ENCODE measurements around the gene CEP89.
"Not testable (repeated sequence)": the region's sequence is repeated elsewhere in the genome, so short reads cannot be mapped to it uniquely, and the experiment has no call there.

CEP89 gene

GRCh38 chr19:32997716-32998355, 26.1 kb upstream of the CEP89 start:
- Histone ChIP-seq H3K79me2 (ENCODE audit: control insufficient read depth, low read length) (no peaks in the 10 kb centered on the region), H3K27me3 (ENCODE audit: control insufficient read depth, low read length) (no peaks in the 10 kb centered on the region), H4K20me1 (ENCODE audit: control insufficient read depth, insufficient read depth, low read depth, low read length) (no peaks in the 10 kb centered on the region), H3K9me2 (replicated peaks; ENCODE audit: control insufficient read depth, low read length) (no peaks in the 10 kb centered on the region), H3K4me2 (ENCODE audit: low read length) (no peak overlapping the region), H3K4me3 (ENCODE audit: low read length) (no peak overlapping the region), H3K9me3 (ENCODE audit: control insufficient read depth, insufficient read depth, low read length) (no peaks in the 10 kb centered on the region), H3K4me1 (ENCODE audit: control insufficient read depth, low read length) (no peaks in the 10 kb centered on the region), H3K27ac (ENCODE audit: low read depth, low read length) (no peak overlapping the region), H3F3A (ENCODE audit: control insufficient read depth, insufficient read depth) (no peaks in the 10 kb centered on the region), H3K36me3 (ENCODE audit: control insufficient read depth, low read length) (no peaks in the 10 kb centered on the region)
- no peak for TF ChIP-seq EZH2phosphoT487 (IDR thresholded peaks at IDR 0.05; ENCODE audit: borderline replicate concordance, low read length)
- TF ChIP-seq, protein P1, sequence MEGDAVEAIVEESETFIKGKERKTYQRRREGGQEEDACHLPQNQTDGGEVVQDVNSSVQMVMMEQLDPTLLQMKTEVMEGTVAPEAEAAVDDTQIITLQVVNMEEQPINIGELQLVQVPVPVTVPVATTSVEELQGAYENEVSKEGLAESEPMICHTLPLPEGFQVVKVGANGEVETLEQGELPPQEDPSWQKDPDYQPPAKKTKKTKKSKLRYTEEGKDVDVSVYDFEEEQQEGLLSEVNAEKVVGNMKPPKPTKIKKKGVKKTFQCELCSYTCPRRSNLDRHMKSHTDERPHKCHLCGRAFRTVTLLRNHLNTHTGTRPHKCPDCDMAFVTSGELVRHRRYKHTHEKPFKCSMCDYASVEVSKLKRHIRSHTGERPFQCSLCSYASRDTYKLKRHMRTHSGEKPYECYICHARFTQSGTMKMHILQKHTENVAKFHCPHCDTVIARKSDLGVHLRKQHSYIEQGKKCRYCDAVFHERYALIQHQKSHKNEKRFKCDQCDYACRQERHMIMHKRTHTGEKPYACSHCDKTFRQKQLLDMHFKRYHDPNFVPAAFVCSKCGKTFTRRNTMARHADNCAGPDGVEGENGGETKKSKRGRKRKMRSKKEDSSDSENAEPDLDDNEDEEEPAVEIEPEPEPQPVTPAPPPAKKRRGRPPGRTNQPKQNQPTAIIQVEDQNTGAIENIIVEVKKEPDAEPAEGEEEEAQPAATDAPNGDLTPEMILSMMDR (IDR thresholded peaks at IDR 0.05; ENCODE audit: low read depth, low read length, poor library complexity, severe bottlenecking): no peak

- H3F3A ChIP-seq (ENCODE audit: control insufficient read depth, insufficient read depth); H3K27ac ChIP-seq (ENCODE audit: low read depth, low read length); H3K9me3 ChIP-seq (ENCODE audit: control insufficient read depth, insufficient read depth, low read length); H3K27me3 ChIP-seq (ENCODE audit: control insufficient read depth, low read length); H4K20me1 ChIP-seq (ENCODE audit: control insufficient read depth, insufficient read depth, low read depth, low read length); H3K4me2 ChIP-seq (ENCODE audit: low read length); H3K4me1 ChIP-seq (ENCODE audit: control insufficient read depth, low read length); H3K79me2 ChIP-seq (ENCODE audit: control insufficient read depth, low read length); H3K4me3 ChIP-seq (ENCODE audit: low read length); H3K36me3 ChIP-seq (ENCODE audit: control insufficient read depth, low read length); H3K9me2 ChIP-seq (replicated peaks; ENCODE audit: control insufficient read depth, low read length): not testable (repeated sequence)
Observed at GRCh38 chr19:32997061-32997464, 25.3 kb upstream of the CEP89 start.

DNA sequence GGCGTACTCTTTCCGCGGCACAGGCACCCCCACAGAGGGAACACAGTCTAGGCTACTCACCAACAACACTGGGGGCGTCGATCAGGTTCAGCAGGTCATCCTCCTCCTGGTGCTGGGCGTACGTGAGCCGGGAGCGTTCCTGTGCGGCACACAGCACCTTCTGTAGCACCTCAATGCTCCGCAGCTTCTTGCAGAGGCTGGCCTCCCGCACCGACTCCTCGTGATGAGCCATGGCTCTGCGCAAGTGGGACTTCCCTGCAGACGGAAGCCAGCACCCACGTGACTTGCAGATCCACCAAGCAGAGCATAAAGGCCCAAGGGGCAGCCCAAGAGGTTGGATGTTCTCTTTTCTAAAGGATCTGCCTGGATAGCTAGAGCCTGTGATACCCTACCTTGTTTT, 24.2 kb upstream of the CEP89 start:
- not testable (repeated sequence) for H4K20me1 ChIP-seq (ENCODE audit: control insufficient read depth, insufficient read depth, low read depth, low read length); H3K9me2 ChIP-seq (replicated peaks; ENCODE audit: control insufficient read depth, low read length); H3K4me3 ChIP-seq (ENCODE audit: low read length); H3K36me3 ChIP-seq (ENCODE audit: control insufficient read depth, low read length); H3K9me3 ChIP-seq (ENCODE audit: control insufficient read depth, insufficient read depth, low read length); H3F3A ChIP-seq (ENCODE audit: control insufficient read depth, insufficient read depth); H3K27me3 ChIP-seq (ENCODE audit: control insufficient read depth, low read length); H3K27ac ChIP-seq (ENCODE audit: low read depth, low read length); H3K4me1 ChIP-seq (ENCODE audit: control insufficient read depth, low read length); H3K79me2 ChIP-seq (ENCODE audit: control insufficient read depth, low read length); H3K4me2 ChIP-seq (ENCODE audit: low read length)

- Histone ChIP-seq H3K4me3 (ENCODE audit: low read length) (no peak overlapping the region), H3K36me3 (ENCODE audit: control insufficient read depth, low read length) (no peaks in the 10 kb centered on the region), H3K4me2 (ENCODE audit: low read length) (no peak overlapping the region), H4K20me1 (ENCODE audit: control insufficient read depth, insufficient read depth, low read depth, low read length) (no peaks in the 10 kb centered on the region), H3K27me3 (ENCODE audit: control insufficient read depth, low read length) (no peaks in the 10 kb centered on the region), H3K27ac (ENCODE audit: low read depth, low read length) (no peak overlapping the region), H3K4me1 (ENCODE audit: control insufficient read depth, low read length) (no peaks in the 10 kb centered on the region), H3K9me2 (replicated peaks; ENCODE audit: control insufficient read depth, low read length) (no peaks in the 10 kb centered on the region), H3F3A (ENCODE audit: control insufficient read depth, insufficient read depth) (no peaks in the 10 kb centered on the region), H3K79me2 (ENCODE audit: control insufficient read depth, low read length) (no peaks in the 10 kb centered on the region), H3K9me3 (ENCODE audit: control insufficient read depth, insufficient read depth, low read length) (no peaks in the 10 kb centered on the region)
- TF ChIP-seq, protein P1 (IDR thresholded peaks at IDR 0.05; ENCODE audit: low read depth, low read length, poor library complexity, severe bottlenecking): no peak
- TF ChIP-seq EZH2phosphoT487 (IDR thresholded peaks at IDR 0.05; ENCODE audit: borderline replicate concordance, low read length): no peak
Observed at GRCh38 chr19:32988724-32989123, 17.0 kb upstream of the CEP89 start.

DNA sequence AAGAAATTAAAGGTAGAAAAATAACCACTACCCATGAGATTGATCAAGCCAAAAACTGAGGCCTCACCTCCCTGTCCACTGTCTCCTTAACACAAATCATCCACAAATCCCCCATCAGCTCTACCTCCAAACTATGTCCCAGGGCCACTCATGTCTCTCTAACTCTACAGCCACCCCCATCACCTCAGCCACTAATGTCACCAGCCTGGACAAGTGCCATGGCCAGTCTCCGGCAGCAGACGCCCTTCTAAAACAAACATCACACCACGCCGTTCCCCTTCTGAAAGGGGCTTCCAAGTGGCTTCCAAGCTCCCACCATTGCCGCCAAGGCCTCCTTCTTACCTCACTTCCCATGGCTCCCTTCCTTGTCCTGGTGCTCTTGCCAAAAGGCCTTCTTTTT, 16.5 kb upstream of the CEP89 start:
- H3F3A ChIP-seq (ENCODE audit: control insufficient read depth, insufficient read depth); H3K4me1 ChIP-seq (ENCODE audit: control insufficient read depth, low read length); H3K9me2 ChIP-seq (replicated peaks; ENCODE audit: control insufficient read depth, low read length); H3K36me3 ChIP-seq (ENCODE audit: control insufficient read depth, low read length); H3K9me3 ChIP-seq (ENCODE audit: control insufficient read depth, insufficient read depth, low read length); H3K27me3 ChIP-seq (ENCODE audit: control insufficient read depth, low read length); H3K79me2 ChIP-seq (ENCODE audit: control insufficient read depth, low read length); H3K27ac ChIP-seq (ENCODE audit: low read depth, low read length); H3K4me2 ChIP-seq (ENCODE audit: low read length); H4K20me1 ChIP-seq (ENCODE audit: control insufficient read depth, insufficient read depth, low read depth, low read length); H3K4me3 ChIP-seq (ENCODE audit: low read length): not testable (repeated sequence)

DNA sequence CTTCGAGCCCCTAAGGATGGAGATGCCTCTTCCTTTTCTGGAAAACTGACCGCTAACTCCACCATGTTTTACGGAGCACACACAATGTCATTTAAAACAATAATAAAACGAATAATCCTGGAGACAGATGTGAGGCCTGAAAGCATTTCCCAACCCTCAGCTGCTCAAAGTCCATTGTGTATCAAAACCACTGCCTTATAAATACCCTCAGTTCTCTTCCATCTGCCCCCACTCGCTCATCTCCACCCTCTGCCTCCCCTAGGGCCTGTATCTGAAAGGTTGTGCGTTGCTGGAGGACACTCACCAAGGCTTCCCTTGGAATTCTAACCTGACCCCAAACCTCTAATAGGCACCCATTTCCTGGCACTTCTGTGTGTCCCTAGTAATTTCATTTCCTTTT, 10.7 kb upstream of the CEP89 start:
- not testable (repeated sequence) for H3K4me1 ChIP-seq (ENCODE audit: control insufficient read depth, low read length); H3K79me2 ChIP-seq (ENCODE audit: control insufficient read depth, low read length); H3K4me2 ChIP-seq (ENCODE audit: low read length); H3K4me3 ChIP-seq (ENCODE audit: low read length); H3K9me2 ChIP-seq (replicated peaks; ENCODE audit: control insufficient read depth, low read length); H3F3A ChIP-seq (ENCODE audit: control insufficient read depth, insufficient read depth); H3K27me3 ChIP-seq (ENCODE audit: control insufficient read depth, low read length); H3K36me3 ChIP-seq (ENCODE audit: control insufficient read depth, low read length); H3K9me3 ChIP-seq (ENCODE audit: control insufficient read depth, insufficient read depth, low read length); H3K27ac ChIP-seq (ENCODE audit: low read depth, low read length); H4K20me1 ChIP-seq (ENCODE audit: control insufficient read depth, insufficient read depth, low read depth, low read length)

- not testable (repeated sequence) for H3K4me3 ChIP-seq (ENCODE audit: low read length); H3K4me1 ChIP-seq (ENCODE audit: control insufficient read depth, low read length); H3K79me2 ChIP-seq (ENCODE audit: control insufficient read depth, low read length); H3K4me2 ChIP-seq (ENCODE audit: low read length); H3K27ac ChIP-seq (ENCODE audit: low read depth, low read length); H3K9me2 ChIP-seq (replicated peaks; ENCODE audit: control insufficient read depth, low read length); H3K9me3 ChIP-seq (ENCODE audit: control insufficient read depth, insufficient read depth, low read length); H3K27me3 ChIP-seq (ENCODE audit: control insufficient read depth, low read length); H3F3A ChIP-seq (ENCODE audit: control insufficient read depth, insufficient read depth); H4K20me1 ChIP-seq (ENCODE audit: control insufficient read depth, insufficient read depth, low read depth, low read length)
- H3K36me3 ChIP-seq (ENCODE audit: control insufficient read depth, low read length): peaks cover 16% of the 10 kb centered on the region
Observed at GRCh38 chr19:32979807-32980206, 8.0 kb upstream of the CEP89 start.

Measured in DOHH2 (cell line).